ENCODE data around the gene GRIPAP1. TPM values are rescaled to one million over a fixed set of nuclear protein-coding genes. Genes with fewer than 3 reads are reported as not detected.
A peak's percentile ranks its signal among the peaks of the same experiment; 100 is the strongest.

The GRIPAP1 gene
- total and polyA plus RNA-seq, 2 of the 13 experiments (the other 11 are each of a cell fraction or from before 2014, with no cell fraction given) = 16.1 to 22.6 TPM

DNA sequence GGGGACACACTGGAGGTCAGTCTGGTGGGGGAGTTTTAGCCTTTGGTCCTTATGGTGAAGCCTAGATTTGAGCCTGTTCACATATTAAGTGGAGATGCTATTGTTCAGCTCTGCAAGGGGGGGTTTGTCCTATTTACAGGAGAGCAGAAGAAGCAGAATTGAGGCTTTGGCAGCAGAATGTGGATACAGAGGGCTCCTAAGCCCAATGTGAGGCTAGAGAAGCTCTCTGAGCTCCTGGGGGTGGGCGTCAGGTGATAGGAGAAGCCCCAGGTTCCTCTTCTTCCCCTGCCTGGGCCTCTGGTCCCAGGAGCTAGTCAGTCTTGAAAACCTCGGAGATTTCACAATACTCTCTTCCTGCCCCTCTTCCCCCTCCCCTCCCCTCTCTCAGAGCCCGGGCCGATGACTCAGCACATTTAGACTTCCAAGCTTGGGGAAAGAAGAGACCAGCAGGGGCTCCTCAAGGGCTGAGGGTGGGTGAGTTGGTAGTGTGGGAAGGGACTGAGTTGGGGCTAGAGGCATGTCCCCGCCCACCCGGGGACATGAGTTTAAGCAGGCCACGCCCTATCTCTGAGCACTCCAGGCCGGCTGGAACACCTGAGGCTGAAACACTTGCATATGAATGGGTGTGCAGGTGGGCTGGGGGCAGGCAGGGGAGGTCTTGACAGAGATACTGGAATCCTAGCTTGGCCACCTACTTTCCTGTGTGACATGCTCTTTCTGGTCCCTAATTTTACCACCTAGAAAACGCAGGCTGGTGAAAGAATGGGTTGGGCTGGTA, 37.7 kb upstream of the GRIPAP1 start (continued):
- TF ChIP-seq, protein P1, sequence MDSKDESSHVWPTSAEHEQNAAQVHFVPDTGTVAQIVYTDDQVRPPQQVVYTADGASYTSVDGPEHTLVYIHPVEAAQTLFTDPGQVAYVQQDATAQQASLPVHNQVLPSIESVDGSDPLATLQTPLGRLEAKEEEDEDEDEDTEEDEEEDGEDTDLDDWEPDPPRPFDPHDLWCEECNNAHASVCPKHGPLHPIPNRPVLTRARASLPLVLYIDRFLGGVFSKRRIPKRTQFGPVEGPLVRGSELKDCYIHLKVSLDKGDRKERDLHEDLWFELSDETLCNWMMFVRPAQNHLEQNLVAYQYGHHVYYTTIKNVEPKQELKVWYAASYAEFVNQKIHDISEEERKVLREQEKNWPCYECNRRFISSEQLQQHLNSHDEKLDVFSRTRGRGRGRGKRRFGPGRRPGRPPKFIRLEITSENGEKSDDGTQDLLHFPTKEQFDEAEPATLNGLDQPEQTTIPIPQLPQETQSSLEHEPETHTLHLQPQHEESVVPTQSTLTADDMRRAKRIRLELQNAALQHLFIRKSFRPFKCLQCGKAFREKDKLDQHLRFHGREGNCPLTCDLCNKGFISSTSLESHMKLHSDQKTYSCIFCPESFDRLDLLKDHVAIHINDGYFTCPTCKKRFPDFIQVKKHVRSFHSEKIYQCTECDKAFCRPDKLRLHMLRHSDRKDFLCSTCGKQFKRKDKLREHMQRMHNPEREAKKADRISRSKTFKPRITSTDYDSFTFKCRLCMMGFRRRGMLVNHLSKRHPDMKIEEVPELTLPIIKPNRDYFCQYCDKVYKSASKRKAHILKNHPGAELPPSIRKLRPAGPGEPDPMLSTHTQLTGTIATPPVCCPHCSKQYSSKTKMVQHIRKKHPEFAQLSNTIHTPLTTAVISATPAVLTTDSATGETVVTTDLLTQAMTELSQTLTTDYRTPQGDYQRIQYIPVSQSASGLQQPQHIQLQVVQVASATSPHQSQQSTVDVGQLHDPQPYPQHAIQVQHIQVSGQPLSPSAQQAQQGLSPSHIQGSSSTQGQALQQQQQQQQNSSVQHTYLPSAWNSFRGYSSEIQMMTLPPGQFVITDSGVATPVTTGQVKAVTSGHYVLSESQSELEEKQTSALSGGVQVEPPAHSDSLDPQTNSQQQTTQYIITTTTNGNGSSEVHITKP (CRISPR knock-in tag; IDR thresholded peaks at IDR 0.05; ENCODE audit: low read depth) = no peak
- TF ChIP-seq, protein P2, sequence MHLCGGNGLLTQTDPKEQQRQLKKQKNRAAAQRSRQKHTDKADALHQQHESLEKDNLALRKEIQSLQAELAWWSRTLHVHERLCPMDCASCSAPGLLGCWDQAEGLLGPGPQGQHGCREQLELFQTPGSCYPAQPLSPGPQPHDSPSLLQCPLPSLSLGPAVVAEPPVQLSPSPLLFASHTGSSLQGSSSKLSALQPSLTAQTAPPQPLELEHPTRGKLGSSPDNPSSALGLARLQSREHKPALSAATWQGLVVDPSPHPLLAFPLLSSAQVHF (CRISPR knock-in tag; IDR thresholded peaks at IDR 0.05) = no peak
- TF ChIP-seq ZNF703 (CRISPR knock-in tag; IDR thresholded peaks at IDR 0.05; ENCODE audit: borderline replicate concordance) (no peak), KMT2B (CRISPR knock-in tag; IDR thresholded peaks at IDR 0.05) (no peak), SAP130 (CRISPR knock-in tag; IDR thresholded peaks at IDR 0.05; ENCODE audit: low read depth) (peak; percentile 25; the same call in 1 of the 2 replicates), ZEB1 (IDR thresholded peaks at IDR 0.05; ENCODE audit: insufficient replicate concordance, low read depth) (no peak), HCFC1 (IDR thresholded peaks at IDR 0.05; ENCODE audit: low read depth, low read length) (no peak), REL (CRISPR knock-in tag; conservative IDR thresholded peaks at IDR 0.05) (no peak), ZNF598 (CRISPR knock-in tag; IDR thresholded peaks at IDR 0.05; ENCODE audit: borderline replicate concordance) (no peak), CEBPB (IDR thresholded peaks at IDR 0.05; ENCODE audit: borderline replicate concordance, low read depth, low read length) (peak; percentile 82), NFYC (CRISPR knock-in tag; IDR thresholded peaks at IDR 0.05) (no peak), ZNF788 (CRISPR knock-in tag; IDR thresholded peaks at IDR 0.05; ENCODE audit: borderline replicate concordance) (no peak), ZNF232 (CRISPR knock-in tag; IDR thresholded peaks at IDR 0.05; ENCODE audit: borderline replicate concordance) (no peak)
- TF ChIP-seq, protein P3, sequence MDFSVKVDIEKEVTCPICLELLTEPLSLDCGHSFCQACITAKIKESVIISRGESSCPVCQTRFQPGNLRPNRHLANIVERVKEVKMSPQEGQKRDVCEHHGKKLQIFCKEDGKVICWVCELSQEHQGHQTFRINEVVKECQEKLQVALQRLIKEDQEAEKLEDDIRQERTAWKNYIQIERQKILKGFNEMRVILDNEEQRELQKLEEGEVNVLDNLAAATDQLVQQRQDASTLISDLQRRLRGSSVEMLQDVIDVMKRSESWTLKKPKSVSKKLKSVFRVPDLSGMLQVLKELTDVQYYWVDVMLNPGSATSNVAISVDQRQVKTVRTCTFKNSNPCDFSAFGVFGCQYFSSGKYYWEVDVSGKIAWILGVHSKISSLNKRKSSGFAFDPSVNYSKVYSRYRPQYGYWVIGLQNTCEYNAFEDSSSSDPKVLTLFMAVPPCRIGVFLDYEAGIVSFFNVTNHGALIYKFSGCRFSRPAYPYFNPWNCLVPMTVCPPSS (IDR thresholded peaks at IDR 0.05) = no peak
- TF ChIP-seq, protein P4, sequence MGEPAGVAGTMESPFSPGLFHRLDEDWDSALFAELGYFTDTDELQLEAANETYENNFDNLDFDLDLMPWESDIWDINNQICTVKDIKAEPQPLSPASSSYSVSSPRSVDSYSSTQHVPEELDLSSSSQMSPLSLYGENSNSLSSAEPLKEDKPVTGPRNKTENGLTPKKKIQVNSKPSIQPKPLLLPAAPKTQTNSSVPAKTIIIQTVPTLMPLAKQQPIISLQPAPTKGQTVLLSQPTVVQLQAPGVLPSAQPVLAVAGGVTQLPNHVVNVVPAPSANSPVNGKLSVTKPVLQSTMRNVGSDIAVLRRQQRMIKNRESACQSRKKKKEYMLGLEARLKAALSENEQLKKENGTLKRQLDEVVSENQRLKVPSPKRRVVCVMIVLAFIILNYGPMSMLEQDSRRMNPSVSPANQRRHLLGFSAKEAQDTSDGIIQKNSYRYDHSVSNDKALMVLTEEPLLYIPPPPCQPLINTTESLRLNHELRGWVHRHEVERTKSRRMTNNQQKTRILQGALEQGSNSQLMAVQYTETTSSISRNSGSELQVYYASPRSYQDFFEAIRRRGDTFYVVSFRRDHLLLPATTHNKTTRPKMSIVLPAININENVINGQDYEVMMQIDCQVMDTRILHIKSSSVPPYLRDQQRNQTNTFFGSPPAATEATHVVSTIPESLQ (CRISPR knock-in tag; conservative IDR thresholded peaks at IDR 0.05) = no peak
- TF ChIP-seq, protein P5, sequence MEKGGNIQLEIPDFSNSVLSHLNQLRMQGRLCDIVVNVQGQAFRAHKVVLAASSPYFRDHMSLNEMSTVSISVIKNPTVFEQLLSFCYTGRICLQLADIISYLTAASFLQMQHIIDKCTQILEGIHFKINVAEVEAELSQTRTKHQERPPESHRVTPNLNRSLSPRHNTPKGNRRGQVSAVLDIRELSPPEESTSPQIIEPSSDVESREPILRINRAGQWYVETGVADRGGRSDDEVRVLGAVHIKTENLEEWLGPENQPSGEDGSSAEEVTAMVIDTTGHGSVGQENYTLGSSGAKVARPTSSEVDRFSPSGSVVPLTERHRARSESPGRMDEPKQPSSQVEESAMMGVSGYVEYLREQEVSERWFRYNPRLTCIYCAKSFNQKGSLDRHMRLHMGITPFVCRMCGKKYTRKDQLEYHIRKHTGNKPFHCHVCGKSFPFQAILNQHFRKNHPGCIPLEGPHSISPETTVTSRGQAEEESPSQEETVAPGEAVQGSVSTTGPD (CRISPR knock-in tag; IDR thresholded peaks at IDR 0.05) = no peak
- TF ChIP-seq, protein P6, sequence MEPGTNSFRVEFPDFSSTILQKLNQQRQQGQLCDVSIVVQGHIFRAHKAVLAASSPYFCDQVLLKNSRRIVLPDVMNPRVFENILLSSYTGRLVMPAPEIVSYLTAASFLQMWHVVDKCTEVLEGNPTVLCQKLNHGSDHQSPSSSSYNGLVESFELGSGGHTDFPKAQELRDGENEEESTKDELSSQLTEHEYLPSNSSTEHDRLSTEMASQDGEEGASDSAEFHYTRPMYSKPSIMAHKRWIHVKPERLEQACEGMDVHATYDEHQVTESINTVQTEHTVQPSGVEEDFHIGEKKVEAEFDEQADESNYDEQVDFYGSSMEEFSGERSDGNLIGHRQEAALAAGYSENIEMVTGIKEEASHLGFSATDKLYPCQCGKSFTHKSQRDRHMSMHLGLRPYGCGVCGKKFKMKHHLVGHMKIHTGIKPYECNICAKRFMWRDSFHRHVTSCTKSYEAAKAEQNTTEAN (CRISPR knock-in tag; conservative IDR thresholded peaks at IDR 0.05) = no peak
